Measurements from ENCODE around the gene TMX4. TPM values are rescaled to one million over a fixed set of nuclear protein-coding genes. Genes with fewer than 3 reads are reported as not detected.

TMX4 gene
- total and polyA plus RNA-seq, 11 donors = 35.1 to 279 (median 103) TPM

DNA sequence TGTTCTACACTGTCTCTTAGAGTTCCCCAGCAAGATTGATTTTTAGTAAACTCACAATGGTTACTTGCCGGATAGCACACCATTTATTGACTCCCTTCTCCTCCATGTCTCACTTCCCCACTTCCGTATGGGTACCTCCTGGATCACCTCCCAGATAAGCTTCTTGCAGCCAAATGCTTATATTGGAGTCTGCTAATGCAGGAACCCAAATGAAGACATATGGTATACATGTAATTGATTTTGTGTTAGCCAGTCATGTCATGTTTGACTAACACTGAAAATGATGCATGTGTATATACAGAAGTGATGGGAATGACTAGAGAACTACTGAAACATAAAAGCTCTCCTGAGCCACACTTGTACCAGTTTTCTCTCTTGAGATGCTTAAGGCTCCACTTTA lies 46.1 kb upstream of the TMX4 start:
- H3K36me3 ChIP-seq = no peaks in the 10 kb centered on the region
- ATAC-seq (no peak), DNase-seq (no peak)
- H3K4me1 ChIP-seq = peaks cover 0 to 10% (median 0%) of the 10 kb centered on the region in 12 donors
- WGBS, 4 donors = 94 to 100% (median 95%) methylated on average over 2 of the region's 2 CpGs
- no peaks in the 10 kb centered on the region for H3K27me3 ChIP-seq
- no peak overlapping the region for H3K4me3 ChIP-seq
- no peak overlapping the region for H3K27ac ChIP-seq
- H3K9me3 ChIP-seq = no peaks in the 10 kb centered on the region
- intact Hi-C loops (cut with DNase I) = no loop called here
- TF ChIP-seq POLR2A (IDR thresholded peaks at IDR 0.05) (no peak), CTCF (IDR thresholded peaks at IDR 0.05) (no peak)

DNA sequence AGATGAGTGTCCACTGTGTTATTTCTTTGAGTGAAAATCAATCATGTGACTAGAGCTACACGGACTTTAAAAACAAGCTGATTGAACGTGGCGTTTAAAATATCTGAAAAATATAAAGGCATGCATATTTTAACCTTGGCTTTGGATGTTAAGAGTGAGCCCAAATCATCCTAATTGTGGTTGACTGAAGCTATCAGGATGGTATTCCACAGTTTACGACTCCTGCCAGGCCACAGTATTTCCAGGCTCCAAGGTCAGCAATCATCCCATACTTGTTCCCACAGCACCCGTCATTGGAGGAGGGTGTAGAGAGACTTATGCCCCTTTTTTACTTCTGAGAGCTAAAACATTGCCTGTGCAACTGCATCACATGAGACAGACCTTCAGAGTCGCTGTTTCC lies 43.2 kb upstream of the TMX4 start:
- H3K4me1 ChIP-seq = peaks cover 0 to 10% (median 0%) of the 10 kb centered on the region in 12 donors
- WGBS, 4 donors = 74 to 84% (median 76%) methylated on average over 6 of the region's 6 CpGs
- peak overlapping the region in 1 of 12 donors; percentile 26 for H3K27ac ChIP-seq
- intact Hi-C loops (cut with DNase I) = no loop called here
- H3K9me3 ChIP-seq = no peaks in the 10 kb centered on the region
- TF ChIP-seq CTCF (IDR thresholded peaks at IDR 0.05) (no peak), POLR2A (IDR thresholded peaks at IDR 0.05) (no peak)
- no peak for DNase-seq
- no peak overlapping the region for H3K4me3 ChIP-seq
- no peaks in the 10 kb centered on the region for H3K27me3 ChIP-seq
- no peaks in the 10 kb centered on the region for H3K36me3 ChIP-seq
- no peak for ATAC-seq

GRCh38 chr20:8061861-8062518 lies 42.4 kb upstream of the TMX4 start:
- Histone ChIP-seq H3K36me3 (no peaks in the 10 kb centered on the region), H3K4me3 (no peak overlapping the region), H3K4me1 (peaks cover 0 to 10% (median 0%) of the 10 kb centered on the region in 12 donors), H3K27ac (peak overlapping the region in 1 of 12 donors; percentile 26), H3K9me3 (no peaks in the 10 kb centered on the region), H3K27me3 (no peaks in the 10 kb centered on the region)
- ATAC-seq (no peak), DNase-seq (no peak)
- intact Hi-C loops (cut with DNase I) = no loop called here
- TF ChIP-seq CTCF (IDR thresholded peaks at IDR 0.05) (no peak), POLR2A (IDR thresholded peaks at IDR 0.05) (no peak)
- 58 to 76% (median 69%) methylated on average over 5 of the region's 5 CpGs for WGBS, 4 donors

DNA sequence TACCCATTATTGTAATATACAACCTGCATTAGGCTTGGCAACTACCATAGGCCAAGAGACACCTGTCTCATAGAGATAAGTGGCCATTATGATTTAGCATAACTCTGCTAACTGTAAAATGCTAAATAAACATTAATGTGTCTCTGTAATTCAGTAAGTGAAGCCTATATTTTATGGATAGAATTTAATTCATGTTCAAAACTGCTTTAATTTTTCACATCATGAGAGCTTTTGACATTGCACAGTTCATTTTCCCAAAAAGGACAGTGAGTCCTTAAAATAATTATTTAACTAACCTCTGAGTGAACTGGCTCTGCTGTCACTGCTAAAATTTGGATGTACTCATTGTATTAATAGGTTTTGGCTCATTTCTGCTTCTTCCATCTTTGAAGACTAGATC lies 41.4 kb upstream of the TMX4 start:
- ATAC-seq (no peak), DNase-seq (no peak)
- intact Hi-C loops (cut with DNase I) = no loop called here
- Histone ChIP-seq H3K36me3 (no peaks in the 10 kb centered on the region), H3K4me3 (no peak overlapping the region), H3K9me3 (no peaks in the 10 kb centered on the region), H3K27me3 (no peaks in the 10 kb centered on the region), H3K27ac (peak overlapping the region in 1 of 12 donors; percentile 4), H3K4me1 (peaks cover 0 to 10% (median 0%) of the 10 kb centered on the region in 12 donors)
- TF ChIP-seq POLR2A (IDR thresholded peaks at IDR 0.05) (no peak), CTCF (IDR thresholded peaks at IDR 0.05) (no peak)
